Measurements from ENCODE around the gene KIF23.

- TF ChIP-seq CTCF (IDR thresholded peaks at IDR 0.05) (no peak), POLR2A (IDR thresholded peaks at IDR 0.05) (no peak)
These were observed 76.3 kb downstream of the KIF23 start for GRCh38 chr15:69490356-69491037.

Measured in heart left ventricle (tissue), 13 donors.